Measurements from ENCODE around the gene EIF4ENIF1.
"Not testable (repeated sequence)": the region's sequence is repeated elsewhere in the genome, so short reads cannot be mapped to it uniquely, and the experiment has no call there.

EIF4ENIF1 gene

GRCh38 chr22:31495343-31495742, 5.7 kb upstream of the EIF4ENIF1 start:
- in situ Hi-C loops (cut with MboI; ENCODE audit: low sequenced_read_pairs) = no loop called here

DNA sequence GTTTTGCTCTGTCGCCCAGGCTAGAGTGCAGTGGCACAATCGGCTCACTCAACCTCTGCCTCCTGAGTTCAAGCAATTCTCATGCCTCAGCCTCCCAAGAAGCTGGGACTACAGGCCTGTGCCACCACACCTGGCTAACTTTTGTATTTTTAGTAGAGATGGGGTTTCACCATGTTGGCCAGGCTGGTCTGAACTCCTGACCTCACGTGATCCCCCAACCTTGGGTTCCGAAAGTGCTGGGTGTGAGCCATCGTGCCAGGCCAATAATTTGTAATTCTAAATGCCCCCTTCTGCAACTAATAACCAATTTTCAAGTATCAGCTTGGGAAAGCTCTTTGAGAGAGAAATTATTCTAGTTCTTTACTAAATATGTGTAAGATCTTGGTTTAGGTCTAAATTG, 3.7 kb upstream of the EIF4ENIF1 start:
- in situ Hi-C loops (cut with MboI; ENCODE audit: low sequenced_read_pairs) = not testable (repeated sequence)

DNA sequence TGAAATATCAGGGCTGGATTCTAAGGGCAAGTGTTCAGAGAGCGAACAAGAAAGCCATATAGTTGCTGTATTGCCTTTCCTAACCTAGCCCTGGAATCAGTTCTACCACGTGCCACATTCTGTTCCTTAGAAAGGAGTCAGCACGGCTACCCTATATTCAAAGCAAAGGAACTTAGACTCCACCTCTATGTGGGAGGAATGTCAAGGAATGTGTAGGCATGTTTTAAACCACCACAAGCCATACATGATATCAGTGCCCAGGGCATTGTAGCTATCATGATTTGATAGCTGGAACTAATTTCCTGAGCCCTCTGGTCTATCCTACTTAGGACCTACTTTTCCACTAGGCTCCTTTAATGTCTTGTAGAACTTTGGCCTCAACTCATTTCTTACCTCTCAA, 2.5 kb upstream of the EIF4ENIF1 start:
- in situ Hi-C loops (cut with MboI; ENCODE audit: low sequenced_read_pairs) = no loop called here

DNA sequence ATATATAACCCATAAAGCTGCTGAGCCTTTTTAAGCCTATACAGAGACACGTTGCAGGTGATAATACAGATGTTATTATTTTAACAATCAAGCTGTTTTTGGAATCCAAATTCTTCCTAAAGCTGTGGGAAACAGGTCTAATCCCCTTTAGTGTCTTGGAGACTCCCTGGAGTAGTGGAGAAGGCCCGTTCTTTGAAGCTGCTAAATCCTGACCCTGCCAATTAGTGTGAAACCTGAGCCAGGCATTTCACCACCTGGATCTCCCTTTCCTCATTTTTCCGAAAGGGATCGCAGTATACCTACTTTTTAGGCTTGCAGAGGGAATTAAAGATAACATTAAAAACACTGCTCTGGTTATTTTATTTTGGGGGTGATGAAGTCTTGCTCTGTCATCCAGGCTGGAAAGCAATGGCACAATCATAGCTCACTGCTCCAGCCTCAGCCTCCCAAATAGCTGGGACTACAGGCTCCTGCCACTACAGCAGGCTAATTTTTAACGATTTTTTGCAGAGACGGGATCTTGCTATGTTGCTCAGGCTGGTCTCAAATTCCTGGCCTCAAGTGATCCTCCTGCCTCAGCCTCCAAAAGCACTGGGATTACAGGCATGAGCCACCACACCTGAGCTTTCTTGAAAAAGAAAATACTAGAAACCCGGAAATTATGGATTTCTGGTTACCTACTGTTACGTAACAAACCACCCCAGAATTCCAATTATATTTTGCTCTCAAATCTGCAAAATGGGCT, 1.7 kb upstream of the EIF4ENIF1 start:
- in situ Hi-C loops (cut with MboI; ENCODE audit: low sequenced_read_pairs) = no loop called here

GRCh38 chr22:31490496-31490925, 869 bp upstream of the EIF4ENIF1 start:
- in situ Hi-C loops (cut with MboI; ENCODE audit: low sequenced_read_pairs) = no loop called here

DNA sequence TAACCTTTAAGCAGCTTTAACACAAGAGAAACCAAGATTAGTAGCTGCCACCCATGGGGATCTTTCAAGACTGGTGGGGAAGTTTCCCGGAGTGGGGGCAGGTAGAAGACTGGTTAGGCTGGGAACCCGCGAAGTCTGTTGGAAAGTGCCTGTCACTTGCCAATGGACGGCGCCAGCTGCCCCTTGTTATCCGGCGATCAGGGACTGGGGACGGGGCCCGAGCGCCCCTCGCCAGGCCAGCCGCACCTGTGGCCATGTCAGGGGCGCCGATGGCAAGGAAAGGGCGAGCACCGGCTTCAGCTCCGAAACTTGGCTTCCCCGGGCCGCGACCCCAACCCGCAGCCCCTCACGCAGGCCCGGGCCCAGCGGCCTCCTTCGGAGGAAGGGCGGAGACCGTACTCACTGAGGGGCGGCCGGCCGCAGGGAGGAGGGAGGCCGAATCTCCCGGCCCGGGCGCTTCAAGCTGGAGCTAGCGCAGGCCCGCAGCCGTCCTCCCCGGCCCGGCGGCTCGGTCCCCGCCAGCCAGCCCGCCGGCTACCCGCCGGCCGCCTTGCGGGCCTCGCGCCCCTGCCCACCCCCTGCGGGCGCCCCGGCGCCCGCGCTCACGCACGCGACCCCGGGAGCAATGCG, 539 bp downstream of the EIF4ENIF1 start:
- in situ Hi-C loops (cut with MboI; ENCODE audit: low sequenced_read_pairs) = no loop called here

GRCh38 chr22:31488346-31488883, 1.2 kb downstream of the EIF4ENIF1 start:
- in situ Hi-C loops (cut with MboI; ENCODE audit: low sequenced_read_pairs) = no loop called here

- in situ Hi-C loops (cut with MboI; ENCODE audit: low sequenced_read_pairs) = no loop called here
These were observed 2.7 kb downstream of the EIF4ENIF1 start for GRCh38 chr22:31486951-31487350.

DNA sequence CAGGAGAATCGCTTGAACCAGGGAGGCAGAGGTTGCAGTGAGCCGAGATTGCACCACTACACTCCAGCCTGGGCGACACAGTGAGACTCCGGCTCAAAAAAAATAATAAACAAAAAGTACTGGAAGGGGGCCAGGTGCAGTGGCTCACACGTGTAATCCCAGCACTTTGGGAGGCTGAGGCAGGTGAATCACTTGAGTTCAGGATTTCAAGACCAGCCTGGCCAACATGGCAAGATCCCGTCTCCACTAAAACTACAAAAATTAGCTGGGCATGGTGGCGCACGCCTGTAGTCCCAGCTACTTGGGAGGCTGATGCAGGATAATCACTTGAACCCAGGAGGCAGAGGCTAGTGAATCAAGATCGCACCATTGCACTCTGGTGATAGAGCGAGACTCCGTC, 3.3 kb downstream of the EIF4ENIF1 start:
- in situ Hi-C loops (cut with MboI; ENCODE audit: low sequenced_read_pairs) = not testable (repeated sequence)

- in situ Hi-C loops (cut with MboI; ENCODE audit: low sequenced_read_pairs) = not testable (repeated sequence)
These were observed 7.2 kb downstream of the EIF4ENIF1 start for GRCh38 chr22:31482470-31482869.

- in situ Hi-C loops (cut with MboI; ENCODE audit: low sequenced_read_pairs) = no loop called here
These were observed 8.5 kb downstream of the EIF4ENIF1 start for GRCh38 chr22:31481129-31481528.

GRCh38 chr22:31477329-31477728, 12.3 kb downstream of the EIF4ENIF1 start:
- in situ Hi-C loops (cut with MboI; ENCODE audit: low sequenced_read_pairs) = no loop called here

DNA sequence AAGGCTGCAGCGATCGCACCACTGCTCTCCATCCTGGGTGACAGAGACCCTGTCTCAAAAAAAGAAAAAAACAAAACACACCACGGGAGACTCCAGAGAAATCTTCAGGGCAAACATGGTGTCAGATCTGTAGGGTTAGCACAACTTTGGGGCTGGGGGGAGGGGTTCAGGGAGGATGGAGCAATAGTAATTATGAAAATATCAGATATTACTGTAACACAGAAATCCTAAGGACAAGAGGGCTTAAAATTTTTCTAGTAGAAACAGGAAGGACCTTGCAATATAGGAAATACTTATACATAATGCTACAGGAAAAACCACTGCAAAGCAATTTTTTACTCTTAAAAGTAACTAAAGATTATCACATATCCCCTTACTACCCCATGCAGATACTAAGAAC, 13.8 kb downstream of the EIF4ENIF1 start:
- in situ Hi-C loops (cut with MboI; ENCODE audit: low sequenced_read_pairs) = no loop called here

DNA sequence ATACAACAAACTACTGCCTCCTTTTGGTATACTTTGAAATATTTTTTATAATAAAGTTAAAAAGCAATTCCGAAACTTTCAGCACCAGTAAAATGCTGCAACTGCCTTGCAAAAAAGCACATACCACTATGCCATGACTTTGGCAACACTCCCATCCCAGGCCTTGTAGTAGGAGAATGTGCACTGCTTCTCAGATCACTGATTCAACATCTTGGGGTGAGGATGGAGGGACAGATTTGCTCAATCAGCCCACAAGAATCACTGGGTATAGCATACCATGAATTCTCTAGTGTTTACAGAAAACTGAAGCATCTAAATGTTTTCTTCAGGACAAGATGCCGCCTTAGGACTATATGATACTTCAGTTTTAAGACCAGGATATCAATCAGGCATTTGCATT, 14.9 kb downstream of the EIF4ENIF1 start:
- in situ Hi-C loops (cut with MboI; ENCODE audit: low sequenced_read_pairs) = no loop called here

DNA sequence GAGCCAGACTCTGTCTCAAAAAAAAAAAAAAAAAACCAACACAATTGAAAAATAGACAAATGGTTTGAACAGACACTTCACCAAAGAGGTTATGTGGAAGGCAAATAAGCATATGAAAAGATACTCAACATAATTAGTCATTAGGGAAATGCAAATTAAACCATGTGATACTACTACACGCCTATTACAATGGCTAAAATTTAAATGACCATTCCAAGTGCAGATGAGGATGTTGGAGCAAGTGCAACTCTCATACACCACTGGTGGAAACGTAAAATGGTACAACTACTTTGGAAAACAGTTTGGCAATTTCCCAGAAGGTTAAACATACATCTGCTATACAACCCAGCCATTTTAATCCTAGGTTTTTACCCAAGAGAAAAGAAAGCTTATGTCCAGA, 24.3 kb downstream of the EIF4ENIF1 start:
- in situ Hi-C loops (cut with MboI; ENCODE audit: low sequenced_read_pairs) = no loop called here

DNA sequence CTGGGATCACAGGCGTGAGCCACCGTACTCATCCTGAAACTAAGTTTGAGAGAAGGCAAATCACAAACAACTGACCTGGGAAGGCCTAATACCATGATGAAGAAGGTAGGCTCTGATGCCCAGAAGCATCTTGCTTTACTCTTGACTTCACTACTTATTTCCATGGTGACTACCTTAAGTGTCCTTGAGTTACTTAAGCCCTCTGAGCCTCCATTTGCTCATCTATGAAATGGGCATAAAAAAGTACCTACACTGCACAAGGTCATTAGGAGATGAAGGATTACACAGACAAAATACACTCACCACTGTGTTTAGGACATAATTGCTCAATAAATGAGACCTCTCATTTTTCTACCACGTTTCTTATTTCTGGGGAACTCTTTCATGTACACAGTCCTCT, 27.9 kb downstream of the EIF4ENIF1 start:
- in situ Hi-C loops (cut with MboI; ENCODE audit: low sequenced_read_pairs) = no loop called here

GRCh38 chr22:31451709-31452571, 37.7 kb downstream of the EIF4ENIF1 start:
- in situ Hi-C loops (cut with MboI; ENCODE audit: low sequenced_read_pairs) = no loop called here

GRCh38 chr22:31449506-31449905, 40.1 kb downstream of the EIF4ENIF1 start:
- in situ Hi-C loops (cut with MboI; ENCODE audit: low sequenced_read_pairs) = no loop called here

DNA sequence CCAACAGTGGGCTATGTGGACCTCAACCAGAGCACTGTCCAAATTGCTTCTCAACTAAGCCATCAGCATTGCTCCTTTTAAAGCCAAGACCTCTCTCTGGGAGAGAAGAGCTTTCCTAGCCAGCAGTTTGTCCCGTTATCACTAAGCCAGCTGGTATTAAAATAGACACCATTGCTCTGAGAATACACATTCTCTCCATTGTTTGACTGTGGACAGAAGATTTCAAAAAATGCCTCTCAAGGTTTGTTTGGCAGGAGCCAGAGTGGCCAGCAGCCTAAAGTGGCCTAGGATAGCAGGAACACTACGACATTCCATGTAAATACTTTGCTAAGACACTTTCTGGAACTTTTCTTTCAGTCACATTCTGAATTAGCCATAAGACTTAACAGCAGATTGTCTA, 41.3 kb downstream of the EIF4ENIF1 start:
- in situ Hi-C loops (cut with MboI; ENCODE audit: low sequenced_read_pairs) = no loop called here

GRCh38 chr22:31447337-31447736, 42.3 kb downstream of the EIF4ENIF1 start:
- in situ Hi-C loops (cut with MboI; ENCODE audit: low sequenced_read_pairs) = no loop called here

- in situ Hi-C loops (cut with MboI; ENCODE audit: low sequenced_read_pairs) = no loop called here
These were observed 42.9 kb downstream of the EIF4ENIF1 start for GRCh38 chr22:31446767-31447166.

Measured in HL-60/S4 (cell line).